ENCODE results near the gene NDUFA7.

The NDUFA7 gene

GRCh38 chr19:8336072-8336569 is 14.9 kb upstream of the NDUFA7 start:
- TF ChIP-seq ZFX (IDR thresholded peaks at IDR 0.05) (no peak), CTCF (conservative IDR thresholded peaks at IDR 0.05) (no peak)
- no peak overlapping the region for H3K27ac ChIP-seq

- peak overlapping the region; percentile 20 for H3K27ac ChIP-seq
- TF ChIP-seq ZFX (IDR thresholded peaks at IDR 0.05), result no peak
- TF ChIP-seq CTCF (conservative IDR thresholded peaks at IDR 0.05), result no peak; the same call in 1 of the 2 replicates
Observed at GRCh38 chr19:8335343-8336071, 14.3 kb upstream of the NDUFA7 start.

- TF ChIP-seq CTCF (conservative IDR thresholded peaks at IDR 0.05) (no peak), ZFX (IDR thresholded peaks at IDR 0.05) (no peak)
- peak overlapping the region; percentile 20 for H3K27ac ChIP-seq
Observed at GRCh38 chr19:8334458-8335342, 13.5 kb upstream of the NDUFA7 start.

GRCh38 chr19:8333767-8334457 is 12.7 kb upstream of the NDUFA7 start:
- no peak overlapping the region; the same call in 1 of the 2 replicates for H3K27ac ChIP-seq
- TF ChIP-seq CTCF (conservative IDR thresholded peaks at IDR 0.05) (no peak), ZFX (IDR thresholded peaks at IDR 0.05) (no peak)

GRCh38 chr19:8332976-8333766 is 12.0 kb upstream of the NDUFA7 start:
- TF ChIP-seq CTCF (conservative IDR thresholded peaks at IDR 0.05) (no peak), ZFX (IDR thresholded peaks at IDR 0.05) (no peak)
- H3K27ac ChIP-seq, result no peak overlapping the region

- TF ChIP-seq ZFX (IDR thresholded peaks at IDR 0.05) (no peak), CTCF (conservative IDR thresholded peaks at IDR 0.05) (no peak)
- no peak overlapping the region for H3K27ac ChIP-seq
Observed at GRCh38 chr19:8331263-8331845, 10.2 kb upstream of the NDUFA7 start.

Data from C4-2B (cell line).